Measurements from ENCODE around the gene MPLKIP.

GRCh38 chr7:40099837-40100236 is 34.6 kb downstream of the MPLKIP start:
- TF ChIP-seq CTCF (IDR thresholded peaks at IDR 0.05), result no peak
- TF ChIP-seq POLR2AphosphoS5 (IDR thresholded peaks at IDR 0.05), result no peak
- no peak for TF ChIP-seq EP300 (IDR thresholded peaks at IDR 0.05)
